WERI-Rb-1 (cell line): ENCODE results near the gene RBM42.

ENCODE experiments used
- DNase-seq: peaks from one replicate; pipeline ENCODE4 v3.0.0-alpha.2; 2020
- H3K27ac ChIP-seq: fragments of 250-450 bp; sonication (Bioruptor Pico); 2 replicates; pipeline ENCODE4 v1.5.1; 2020; ENCODE audit warnings: mild to moderate bottlenecking, moderate library complexity
- H3K27me3 ChIP-seq: fragments of 250-450 bp; sonication (Bioruptor Pico); 2 replicates; pipeline ENCODE4 v1.5.1; 2021; ENCODE audit warnings: mild to moderate bottlenecking, low read depth, moderate library complexity; ENCODE audit not compliant: insufficient read depth, severe bottlenecking
- H3K36me3 ChIP-seq: fragments of 250-450 bp; sonication (Bioruptor Pico); 2 replicates; pipeline ENCODE4 v1.5.1; 2020; ENCODE audit warnings: mild to moderate bottlenecking, moderate library complexity
- H3K4me3 ChIP-seq: 2 replicates; pipeline ENCODE4 v1.5.1; 2011; ENCODE audit warnings: low read depth, mild to moderate bottlenecking, control low read depth, low read length
- H3K9me3 ChIP-seq: fragments of 250-450 bp; sonication (Bioruptor Pico); 2 replicates; pipeline ENCODE4 v1.5.1; 2021; ENCODE audit warnings: mild to moderate bottlenecking, moderate library complexity; ENCODE audit not compliant: severe bottlenecking
- TF ChIP-seq, protein P1 (sequence below): IDR thresholded peaks from 2 replicates; pipeline ENCODE4 v1.5.1; 2011; ENCODE audit warnings: low read depth, mild to moderate bottlenecking, control low read depth, inconsistent platforms, low read length

RBM42 gene

DNA sequence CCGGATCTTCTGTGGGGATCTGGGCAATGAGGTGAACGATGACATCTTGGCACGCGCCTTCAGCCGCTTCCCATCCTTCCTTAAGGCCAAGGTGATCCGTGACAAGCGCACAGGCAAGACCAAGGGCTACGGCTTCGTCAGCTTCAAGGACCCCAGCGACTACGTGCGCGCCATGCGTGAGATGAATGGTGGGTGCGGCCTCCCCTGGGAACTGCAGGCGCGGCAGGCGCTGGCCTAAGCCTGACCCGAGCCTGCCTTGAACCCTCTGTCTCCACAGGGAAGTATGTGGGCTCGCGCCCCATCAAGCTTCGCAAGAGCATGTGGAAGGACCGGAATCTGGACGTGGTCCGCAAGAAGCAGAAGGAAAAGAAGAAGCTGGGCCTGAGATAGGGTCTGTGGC is 8.3 kb downstream of the RBM42 start:
- H3K36me3 ChIP-seq: peaks cover 52% of the 10 kb centered on the region
- no peak for DNase-seq

DNA sequence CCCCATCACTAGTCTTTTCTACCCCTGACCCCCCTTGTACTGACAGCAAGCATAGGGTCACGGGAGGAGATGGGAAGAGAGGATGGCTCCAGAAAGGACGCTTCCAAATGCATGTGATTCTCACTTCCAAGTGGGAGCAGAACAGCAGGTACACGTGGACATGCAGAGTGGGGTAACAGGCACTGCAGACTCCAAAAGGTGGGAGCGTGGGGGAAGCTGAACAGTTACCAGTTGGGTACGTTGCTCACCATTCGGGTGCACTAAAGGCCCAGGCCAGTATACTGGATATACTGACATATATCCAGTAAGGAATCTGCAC is 10.4 kb downstream of the RBM42 start:
- H3K36me3 ChIP-seq: peaks cover 32% of the 10 kb centered on the region
- no peak overlapping the region; the same call in 1 of the 2 replicates for H3K27ac ChIP-seq
- no peak overlapping the region for H3K4me3 ChIP-seq
- no peaks in the 10 kb centered on the region for H3K27me3 ChIP-seq
- H3K9me3 ChIP-seq: no peaks in the 10 kb centered on the region
- TF ChIP-seq, protein P1, sequence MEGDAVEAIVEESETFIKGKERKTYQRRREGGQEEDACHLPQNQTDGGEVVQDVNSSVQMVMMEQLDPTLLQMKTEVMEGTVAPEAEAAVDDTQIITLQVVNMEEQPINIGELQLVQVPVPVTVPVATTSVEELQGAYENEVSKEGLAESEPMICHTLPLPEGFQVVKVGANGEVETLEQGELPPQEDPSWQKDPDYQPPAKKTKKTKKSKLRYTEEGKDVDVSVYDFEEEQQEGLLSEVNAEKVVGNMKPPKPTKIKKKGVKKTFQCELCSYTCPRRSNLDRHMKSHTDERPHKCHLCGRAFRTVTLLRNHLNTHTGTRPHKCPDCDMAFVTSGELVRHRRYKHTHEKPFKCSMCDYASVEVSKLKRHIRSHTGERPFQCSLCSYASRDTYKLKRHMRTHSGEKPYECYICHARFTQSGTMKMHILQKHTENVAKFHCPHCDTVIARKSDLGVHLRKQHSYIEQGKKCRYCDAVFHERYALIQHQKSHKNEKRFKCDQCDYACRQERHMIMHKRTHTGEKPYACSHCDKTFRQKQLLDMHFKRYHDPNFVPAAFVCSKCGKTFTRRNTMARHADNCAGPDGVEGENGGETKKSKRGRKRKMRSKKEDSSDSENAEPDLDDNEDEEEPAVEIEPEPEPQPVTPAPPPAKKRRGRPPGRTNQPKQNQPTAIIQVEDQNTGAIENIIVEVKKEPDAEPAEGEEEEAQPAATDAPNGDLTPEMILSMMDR: no peak
- no peak for DNase-seq

More for the DNA sequence above, 8.3 kb downstream of the RBM42 start:
- H3K27ac ChIP-seq: no peak overlapping the region
- H3K27me3 ChIP-seq: no peaks in the 10 kb centered on the region
- H3K9me3 ChIP-seq: no peaks in the 10 kb centered on the region
- TF ChIP-seq, protein P1: no peak
- H3K4me3 ChIP-seq: no peak overlapping the region

DNA sequence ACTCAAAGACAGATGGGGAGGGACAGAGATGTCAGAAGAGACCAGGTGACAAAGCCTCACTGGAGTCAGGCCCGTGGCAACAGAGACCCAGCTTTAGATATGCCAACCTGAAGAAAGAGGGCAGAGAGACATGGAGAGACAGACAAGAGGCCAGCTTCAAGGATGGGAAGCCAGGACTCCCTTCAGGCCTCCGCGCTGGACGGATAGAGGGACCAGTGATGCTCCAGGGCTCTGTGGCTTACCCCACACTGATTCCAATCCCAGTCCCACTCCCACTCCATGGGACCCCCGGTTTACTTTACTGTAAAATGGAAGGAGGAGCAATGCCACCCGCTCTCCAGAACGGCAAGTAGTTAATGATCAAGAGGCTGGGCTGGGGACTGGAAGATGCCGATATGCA is 11.0 kb downstream of the RBM42 start:
- no peak for DNase-seq
- Histone ChIP-seq H3K9me3 (no peaks in the 10 kb centered on the region), H3K4me3 (no peak overlapping the region), H3K27ac (no peak overlapping the region), H3K36me3 (peaks cover 27% of the 10 kb centered on the region), H3K27me3 (no peaks in the 10 kb centered on the region)
- TF ChIP-seq, protein P1: no peak

DNA sequence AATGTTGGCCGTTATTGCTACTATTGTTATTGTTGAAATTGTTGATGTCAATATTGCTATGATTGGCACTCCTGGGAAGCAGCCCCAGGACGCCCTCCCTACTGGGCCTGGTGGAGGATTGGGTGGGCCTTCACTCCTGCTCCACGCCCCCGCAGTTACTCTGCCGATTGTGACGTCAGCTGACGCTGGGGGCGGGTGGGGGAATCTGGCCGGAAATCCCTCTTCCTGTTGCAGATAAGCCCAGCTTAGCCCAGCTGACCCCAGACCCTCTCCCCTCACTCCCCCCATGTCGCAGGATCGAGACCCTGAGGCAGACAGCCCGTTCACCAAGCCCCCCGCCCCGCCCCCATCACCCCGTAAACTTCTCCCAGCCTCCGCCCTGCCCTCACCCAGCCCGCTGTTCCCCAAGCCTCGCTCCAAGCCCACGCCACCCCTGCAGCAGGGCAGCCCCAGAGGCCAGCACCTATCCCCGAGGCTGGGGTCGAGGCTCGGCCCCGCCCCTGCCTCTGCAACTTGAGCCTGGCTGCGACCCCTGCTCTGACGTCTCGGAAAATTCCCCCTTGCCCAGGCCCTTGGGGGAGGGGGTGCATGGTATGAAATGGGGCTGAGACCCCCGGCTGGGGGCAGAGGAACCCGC is 12.8 kb downstream of the RBM42 start, which contains the start of gene ETV2:
TSS of gene ETV2 (plus strand) at position 231 of the 637 bp plus-strand sequence. CDS start 716 bp downstream, outside the sequence.
- H3K27ac ChIP-seq: peak within 1 kb of the TSS; percentile 91; the same call in 1 of the 2 replicates
- H3K27me3 ChIP-seq: no peaks in the 10 kb centered on the region
- DNase-seq: peak; percentile 65
- TF ChIP-seq, protein P1: no peak
- H3K36me3 ChIP-seq: peaks cover 19% of the 10 kb centered on the region
- no peak within 1 kb of the TSS for H3K4me3 ChIP-seq
- no peaks in the 10 kb centered on the region for H3K9me3 ChIP-seq

DNA sequence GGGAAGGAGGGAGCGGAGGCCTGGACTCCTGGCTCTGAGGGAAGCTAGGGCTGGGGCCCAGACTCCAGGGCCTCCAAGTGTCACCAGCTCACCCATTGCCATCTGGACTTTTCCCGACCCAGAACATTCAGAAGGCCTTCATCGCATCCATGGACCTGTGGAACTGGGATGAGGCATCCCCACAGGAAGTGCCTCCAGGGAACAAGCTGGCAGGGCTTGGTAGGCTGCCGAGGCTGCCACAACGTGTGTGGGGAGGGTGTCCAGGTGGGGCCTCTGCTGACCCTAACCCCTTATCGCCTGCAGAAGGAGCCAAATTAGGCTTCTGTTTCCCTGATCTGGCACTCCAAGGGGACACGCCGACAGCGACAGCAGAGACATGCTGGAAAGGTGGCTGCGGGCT is 13.5 kb downstream of the RBM42 start:
- Histone ChIP-seq H3K27ac (peak overlapping the region; percentile 91; the same call in 1 of the 2 replicates), H3K27me3 (no peaks in the 10 kb centered on the region), H3K36me3 (peaks cover 12% of the 10 kb centered on the region), H3K4me3 (no peak overlapping the region), H3K9me3 (no peaks in the 10 kb centered on the region)
- TF ChIP-seq, protein P1: no peak
- DNase-seq: no peak

DNA sequence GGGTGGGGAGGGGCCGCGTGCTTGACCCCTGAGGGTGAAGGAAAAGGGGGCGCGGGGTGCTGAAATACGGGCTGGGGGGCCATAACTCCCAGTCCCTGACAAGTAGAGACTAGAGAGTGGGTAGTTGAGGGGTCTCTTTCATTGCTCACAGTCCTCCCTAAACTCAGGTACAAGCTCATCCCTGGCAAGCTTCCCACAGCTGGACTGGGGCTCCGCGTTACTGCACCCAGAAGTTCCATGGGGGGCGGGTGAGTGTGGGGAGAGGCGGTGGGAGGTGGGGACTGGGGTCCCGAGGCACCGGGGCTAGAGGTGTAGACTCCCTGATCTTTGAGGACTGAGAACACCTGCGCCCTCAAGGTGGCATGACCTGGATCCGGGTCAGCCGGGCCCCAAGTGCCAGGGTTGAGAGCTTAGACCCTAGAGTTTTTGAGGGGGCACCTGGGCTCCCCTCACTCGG is 14.0 kb downstream of the RBM42 start:
- TF ChIP-seq, protein P1: no peak
- Histone ChIP-seq H3K36me3 (peaks cover 7% of the 10 kb centered on the region), H3K4me3 (peak overlapping the region; percentile 62), H3K9me3 (no peaks in the 10 kb centered on the region), H3K27ac (peak overlapping the region; percentile 91), H3K27me3 (no peaks in the 10 kb centered on the region)
- no peak for DNase-seq
